Measurements from ENCODE around the gene PRKAR1B.

The PRKAR1B gene

DNA sequence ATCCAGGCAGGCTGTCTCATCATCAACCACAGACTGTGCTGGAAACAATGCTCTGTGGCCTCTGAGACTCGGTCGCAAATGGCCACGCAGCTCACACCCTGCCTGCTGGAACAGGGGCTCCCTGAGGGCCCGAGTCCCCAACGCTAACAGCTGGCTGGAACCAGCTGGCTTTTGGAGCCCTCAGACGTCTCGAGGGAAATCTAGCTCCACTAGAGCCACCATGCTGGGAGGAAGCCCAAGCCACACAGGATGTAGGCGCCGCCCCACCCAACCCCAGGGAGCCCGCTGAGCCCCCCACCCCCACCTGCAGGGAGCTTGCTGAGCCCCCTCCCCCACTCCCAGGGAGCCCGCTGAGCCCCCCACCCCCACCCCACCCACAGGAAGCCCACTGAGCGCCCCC is 186.1 kb downstream of the PRKAR1B start:
- no peak for DNase-seq

DNA sequence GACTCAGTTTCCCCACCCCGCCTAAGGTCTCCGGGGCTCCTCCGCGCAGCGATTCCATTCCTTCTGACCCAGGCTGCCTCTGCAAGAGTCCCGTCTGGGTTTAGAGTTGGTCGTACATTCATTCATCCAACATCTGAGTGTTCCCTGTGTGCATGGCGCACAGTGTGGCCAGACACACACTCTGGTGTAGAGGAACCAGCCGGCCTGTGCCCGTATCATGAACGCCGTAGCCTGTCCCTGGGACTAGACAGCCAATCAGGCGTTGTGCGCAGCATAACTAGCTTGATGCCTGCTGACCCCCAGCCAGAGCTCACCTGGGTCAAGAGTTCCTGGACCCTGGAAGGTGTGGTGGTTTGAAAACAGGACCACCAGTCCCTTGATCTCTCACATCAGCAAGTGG is 186.5 kb downstream of the PRKAR1B start:
- DNase-seq: no peak
- intact Hi-C loops (cut with DNase I): no loop called here

More for the DNA sequence above, 186.1 kb downstream of the PRKAR1B start:
- intact Hi-C loops (cut with DNase I): no loop called here

DNA sequence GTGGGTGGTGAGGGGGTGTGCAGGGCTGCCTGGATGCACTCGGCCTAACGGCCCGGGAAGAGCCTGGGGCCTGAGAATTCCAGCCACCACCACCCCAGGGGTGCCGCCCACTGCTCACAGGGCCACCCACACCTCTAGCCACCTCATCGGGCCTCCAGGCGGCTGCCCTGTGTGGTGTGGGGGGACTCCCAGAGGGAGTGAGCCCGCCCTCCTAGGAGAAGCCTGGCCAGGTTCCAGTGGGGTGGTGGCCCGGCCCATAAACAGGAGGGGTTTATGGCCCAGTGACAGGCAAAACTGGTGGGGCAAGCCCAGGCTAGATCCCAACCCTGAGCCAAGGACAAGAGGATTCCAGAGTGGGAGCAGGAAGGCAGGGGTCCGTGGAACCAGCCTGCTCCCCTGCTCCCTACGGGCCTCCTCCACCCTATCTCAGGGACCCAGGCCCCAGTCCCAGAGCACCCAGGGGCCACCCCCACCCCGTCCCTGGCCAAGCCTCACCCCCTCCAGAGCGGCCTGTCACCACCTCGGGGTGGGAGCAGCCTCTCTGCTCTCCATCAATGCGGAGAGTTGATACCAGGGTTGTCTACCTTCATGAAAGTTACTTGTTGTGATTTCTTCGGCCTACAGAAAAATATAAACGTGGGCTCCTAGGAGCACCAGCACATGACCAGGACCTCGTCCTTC is 187.2 kb downstream of the PRKAR1B start:
- intact Hi-C loops (cut with DNase I): no loop called here
- no peak for DNase-seq

DNA sequence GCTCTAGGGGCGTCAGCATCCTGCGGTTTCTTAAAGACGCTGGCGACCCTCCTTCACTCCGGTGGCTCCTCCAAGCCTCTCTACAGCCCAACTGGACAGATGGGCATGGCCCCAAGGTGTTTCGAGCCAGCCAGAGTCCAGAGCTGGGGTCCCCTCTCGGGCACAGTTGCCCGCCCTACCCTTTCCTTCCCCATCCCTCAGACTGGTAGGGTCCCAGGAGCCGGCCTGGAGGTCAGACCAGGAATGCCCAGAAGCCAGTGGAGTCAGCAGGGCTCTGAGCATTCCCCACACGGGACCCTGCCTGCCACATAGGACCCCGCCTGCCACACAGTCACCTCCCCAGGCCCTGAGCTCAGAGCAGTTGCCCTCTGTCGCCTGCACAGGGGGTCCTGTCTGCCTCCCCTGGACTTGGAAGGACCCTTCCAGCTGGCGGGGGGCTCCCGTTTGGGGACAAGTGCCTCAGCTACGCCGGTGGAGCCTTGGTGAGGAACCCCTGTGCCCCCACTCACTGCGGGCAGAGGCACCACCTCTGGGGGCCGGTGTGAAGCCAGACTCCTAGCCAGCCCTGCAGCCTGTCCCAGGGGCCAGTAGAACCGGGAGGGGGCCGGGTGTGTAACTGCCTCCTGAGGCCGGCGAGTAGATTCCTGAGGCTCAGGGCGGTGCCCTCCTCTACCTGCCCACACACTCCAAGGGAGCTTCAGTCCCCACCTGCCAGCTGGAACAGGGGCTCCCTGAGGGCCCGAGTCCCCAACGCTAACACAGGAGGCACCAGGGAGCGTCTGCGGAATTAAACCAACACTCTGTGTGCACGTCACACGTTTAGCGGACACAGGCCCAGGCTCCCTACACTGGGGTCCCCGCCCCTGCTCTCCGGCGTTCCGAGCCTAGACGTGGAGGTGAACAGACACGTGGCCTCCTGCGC is 188.1 kb downstream of the PRKAR1B start:
- DNase-seq: no peak
- intact Hi-C loops (cut with DNase I): no loop called here

DNA sequence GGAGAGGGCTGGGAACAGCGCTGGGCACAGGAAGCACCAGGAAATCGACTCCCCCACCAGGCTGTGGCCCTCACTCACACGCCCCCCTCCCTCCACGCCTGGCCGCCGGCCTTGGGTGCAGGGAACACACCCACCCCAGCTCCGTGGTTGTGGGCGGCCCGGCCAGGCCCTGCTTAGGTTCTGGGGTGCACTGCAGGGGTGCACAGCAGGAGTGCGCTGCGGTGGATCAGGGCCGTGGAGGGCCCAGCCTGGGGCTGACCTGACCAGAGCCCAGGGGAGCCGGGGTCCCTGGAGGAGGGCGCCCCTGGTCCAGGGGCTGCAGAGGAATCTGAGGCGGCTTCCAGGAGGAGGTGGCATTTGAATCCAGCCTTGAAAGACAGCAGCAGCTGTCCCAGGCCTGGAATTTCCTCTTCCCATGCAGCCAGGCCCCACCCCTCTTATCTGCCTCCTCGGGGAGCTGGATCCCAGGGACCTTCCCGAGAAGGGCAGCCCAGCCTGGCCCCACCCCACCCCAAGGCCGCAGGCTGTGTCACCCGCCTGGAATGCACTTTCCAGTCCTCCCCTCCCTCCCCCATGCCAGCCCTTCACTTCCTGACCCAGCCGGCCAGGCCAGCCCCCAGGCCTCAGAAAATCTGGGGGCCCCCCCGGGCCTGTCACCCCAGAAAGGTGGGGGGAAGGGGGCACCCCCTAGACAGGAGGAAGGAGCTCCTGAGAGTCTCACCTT is 189.0 kb downstream of the PRKAR1B start:
- intact Hi-C loops (cut with DNase I): no loop called here

DNA sequence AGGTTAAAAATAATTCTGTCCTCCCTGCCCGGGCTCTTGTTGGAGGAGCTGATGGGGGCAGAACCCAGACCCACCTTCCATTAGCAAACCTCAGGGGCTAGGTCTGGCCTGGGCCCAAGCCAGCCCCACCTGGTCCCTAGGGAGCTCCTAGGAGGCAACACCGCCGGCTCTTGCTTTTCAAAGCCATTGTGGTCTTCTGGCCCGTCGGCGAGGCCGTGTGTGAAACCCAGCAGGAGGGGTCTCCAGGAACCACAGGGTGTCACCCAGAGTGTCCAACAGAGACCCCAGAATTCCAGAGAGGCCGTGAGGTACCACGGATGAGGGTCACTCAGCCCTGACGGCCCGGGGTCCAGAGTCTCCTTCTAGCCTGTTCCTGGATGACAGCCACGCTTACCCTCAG is 190.8 kb downstream of the PRKAR1B start:
- DNase-seq: no peak

More for the DNA sequence above, 189.0 kb downstream of the PRKAR1B start:
- no peak for DNase-seq

DNA sequence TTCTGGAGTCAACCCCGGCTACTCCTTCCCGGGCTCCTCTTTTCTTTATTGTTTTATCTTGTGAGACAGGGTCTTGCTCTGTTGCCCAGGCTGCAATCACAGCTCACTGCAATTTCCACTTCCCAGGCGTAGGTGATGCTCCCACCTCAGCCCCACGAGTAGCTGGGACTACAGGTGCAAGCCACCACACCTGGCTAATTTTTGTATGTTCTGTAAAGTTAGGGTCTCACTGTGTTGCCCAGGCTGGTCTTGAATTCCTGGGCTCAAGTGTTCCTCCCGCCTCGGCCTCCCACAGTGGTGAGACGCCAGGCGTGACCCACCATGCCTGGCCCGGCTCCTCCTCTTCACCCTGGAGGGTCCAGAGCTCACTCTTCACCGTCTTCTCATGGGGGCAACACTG is 192.1 kb downstream of the PRKAR1B start:
- intact Hi-C loops (cut with DNase I): no loop called here

More for the DNA sequence above, 190.8 kb downstream of the PRKAR1B start:
- intact Hi-C loops (cut with DNase I): no loop called here

DNA sequence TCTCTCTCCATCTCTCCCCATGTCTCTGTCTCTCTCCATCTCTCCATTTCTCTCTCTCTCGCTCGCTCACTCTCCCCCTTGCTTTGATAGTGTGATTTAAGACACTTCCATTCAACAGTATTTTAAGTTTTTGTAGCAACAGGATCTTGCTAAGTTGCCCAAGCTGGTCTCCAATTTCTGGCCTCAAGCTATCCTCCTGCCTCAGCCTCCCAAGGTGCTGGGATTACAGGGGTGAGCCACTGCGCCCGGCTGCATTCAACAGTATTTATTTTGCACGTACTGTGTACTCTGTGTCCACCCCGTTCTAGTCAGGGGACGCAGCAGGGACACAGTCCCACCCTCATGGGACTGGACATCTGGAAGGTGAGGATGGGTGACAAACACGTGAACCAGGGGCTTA is 193.0 kb downstream of the PRKAR1B start:
- intact Hi-C loops (cut with DNase I): no loop called here
- DNase-seq: no peak

More for the DNA sequence above, 192.1 kb downstream of the PRKAR1B start:
- DNase-seq: no peak

DNA sequence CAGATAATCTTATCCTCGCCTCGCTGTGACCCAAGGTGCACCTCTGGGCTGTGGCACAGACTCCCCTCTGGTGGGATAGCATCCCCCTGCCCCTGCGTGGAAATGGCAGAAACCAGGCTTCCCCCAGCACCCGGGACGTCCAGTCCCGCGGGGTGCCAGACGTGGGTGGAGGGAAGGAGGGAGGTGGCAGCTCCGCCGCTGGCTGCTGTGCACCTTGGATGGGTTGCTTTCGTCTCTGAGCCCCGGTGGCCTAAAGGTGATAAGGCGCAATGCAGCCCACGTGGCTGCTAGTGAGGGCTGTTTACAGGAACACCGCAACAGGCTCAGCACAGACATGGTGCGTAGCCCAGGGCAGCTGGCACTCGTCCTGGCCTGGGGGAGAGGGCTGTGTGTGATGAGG is 193.8 kb downstream of the PRKAR1B start:
- no peak for DNase-seq
- intact Hi-C loops (cut with DNase I): no loop called here

DNA sequence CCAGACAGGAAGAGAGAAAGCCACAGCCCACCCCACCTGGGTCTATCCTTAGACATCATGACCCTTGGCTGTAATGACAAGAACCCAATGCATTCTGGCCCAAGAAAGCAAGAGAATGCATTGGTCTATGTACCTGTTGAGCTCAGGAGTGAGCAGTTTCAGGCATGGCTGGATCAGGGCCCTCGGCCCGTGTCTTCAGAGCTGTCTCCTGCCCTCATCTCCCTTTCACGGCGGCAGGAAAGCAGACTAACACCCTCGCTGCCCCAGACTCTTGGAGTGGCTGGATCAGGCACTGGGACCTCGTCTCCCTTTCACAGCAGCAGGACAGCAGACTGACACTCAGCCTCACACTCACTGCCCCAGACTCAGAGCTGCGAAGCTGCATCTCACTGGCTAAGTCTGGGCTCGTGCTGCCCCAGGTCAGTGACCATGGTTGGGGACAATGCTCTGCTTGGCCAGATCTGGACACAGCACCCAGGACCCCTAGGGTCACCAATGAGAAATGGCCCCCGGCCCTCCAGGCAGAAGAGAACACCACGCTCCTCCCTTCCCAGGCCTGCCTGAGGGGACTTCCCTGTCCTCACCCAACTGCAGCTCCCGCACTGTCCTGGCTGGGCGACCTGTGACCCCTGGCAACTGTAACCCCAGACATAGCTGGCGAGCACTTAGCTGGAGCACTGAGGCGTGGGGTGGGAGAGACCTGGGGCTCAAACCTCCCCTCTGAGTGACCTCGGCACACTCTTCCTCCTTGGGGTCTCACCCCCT is 194.5 kb downstream of the PRKAR1B start:
- DNase-seq: no peak
- intact Hi-C loops (cut with DNase I): no loop called here

DNA sequence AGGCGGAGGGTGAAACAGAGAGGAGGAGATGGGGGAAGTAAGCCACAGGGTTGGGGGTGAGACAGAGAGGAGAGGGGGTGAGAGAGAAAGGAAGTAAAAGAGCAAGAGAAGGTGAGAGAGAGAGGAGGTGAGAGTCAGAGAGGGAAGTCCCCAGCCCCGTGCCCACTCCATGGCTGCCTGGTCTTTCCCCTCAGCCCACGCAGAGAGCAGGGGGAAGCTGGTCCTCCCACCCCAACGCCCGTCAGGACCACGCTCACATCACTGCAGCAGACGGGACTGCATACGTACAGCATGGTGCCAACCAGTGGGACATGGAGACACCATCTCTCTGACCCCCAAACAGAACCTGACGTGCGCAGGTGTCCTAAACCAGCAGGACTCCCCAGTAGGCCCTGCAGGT is 195.3 kb downstream of the PRKAR1B start:
- no peak for DNase-seq
- intact Hi-C loops (cut with DNase I): no loop called here

DNA sequence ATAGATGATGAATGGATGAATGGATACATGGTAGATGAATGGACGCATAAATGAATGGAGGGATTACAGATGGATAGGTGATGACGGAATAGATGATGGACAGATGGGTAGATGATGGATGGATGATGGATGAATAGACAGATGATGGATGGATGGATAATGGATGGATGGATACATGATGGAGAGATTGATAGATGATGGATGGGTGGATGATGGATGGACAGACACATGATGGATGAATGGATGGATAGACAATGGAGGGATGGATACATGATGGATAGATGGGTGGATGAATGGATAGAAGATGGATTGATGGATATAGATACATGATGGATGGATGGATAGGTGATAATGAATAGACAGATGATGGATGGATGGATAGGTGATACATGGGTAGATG is 198.6 kb downstream of the PRKAR1B start:
- intact Hi-C loops (cut with DNase I): loop anchor here (10.0 kb wide), 1 partner anchor 106 kb away; no protein-coding TSS in a partner anchor
- no peak for DNase-seq

DNA sequence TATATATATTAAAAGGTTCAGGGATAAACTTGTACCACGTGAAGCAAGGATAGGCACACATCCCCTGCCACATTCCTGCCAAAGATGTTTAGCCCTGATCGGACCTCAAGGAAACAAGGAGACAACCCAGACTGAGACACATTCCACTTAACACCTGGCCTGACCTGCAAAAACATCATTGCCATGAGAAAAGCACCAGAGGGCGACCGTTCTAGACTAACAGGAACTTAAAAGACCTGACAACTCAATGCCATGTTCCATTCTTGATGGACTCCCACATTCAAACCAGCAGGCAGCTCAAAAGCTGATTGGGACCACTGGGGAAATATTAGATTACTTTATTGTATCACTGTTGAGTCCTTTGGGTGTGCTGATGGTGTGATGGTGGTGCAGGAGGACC is 199.4 kb downstream of the PRKAR1B start:
- DNase-seq: no peak
- intact Hi-C loops (cut with DNase I): loop anchor here (10.0 kb wide), 1 partner anchor 107 kb away; no protein-coding TSS in a partner anchor

DNA sequence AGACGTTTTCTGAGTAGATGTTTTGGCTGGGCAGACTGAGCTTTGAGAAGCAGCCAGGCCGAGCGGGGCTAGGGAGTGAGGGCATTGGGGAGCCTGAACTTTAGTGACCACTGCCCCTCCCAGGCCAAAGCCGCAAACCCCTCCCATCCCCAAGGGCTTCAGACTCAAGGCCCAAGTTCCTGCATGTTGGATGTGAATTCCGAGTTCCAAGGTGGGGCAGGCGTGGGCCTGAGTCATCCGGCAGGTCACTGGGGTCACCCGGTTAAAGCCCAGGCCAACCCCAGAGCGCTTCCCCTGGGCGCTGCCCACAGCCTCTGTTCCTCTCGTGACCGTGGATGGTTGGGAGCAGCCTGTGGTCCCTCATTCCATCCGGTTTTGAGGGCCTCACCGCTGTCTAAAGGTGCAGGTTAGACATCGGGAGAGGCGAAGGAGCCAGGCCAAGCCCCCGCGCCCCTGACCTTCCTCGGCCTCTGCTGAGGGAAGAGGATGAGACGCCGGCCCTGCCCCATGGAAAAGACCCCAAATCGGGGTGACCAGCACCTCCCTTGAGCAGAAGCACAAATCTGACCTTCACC is 200.5 kb downstream of the PRKAR1B start:
- DNase-seq: no peak
- intact Hi-C loops (cut with DNase I): loop anchor here (10.0 kb wide), 1 partner anchor 108 kb away; no protein-coding TSS in a partner anchor

DNA sequence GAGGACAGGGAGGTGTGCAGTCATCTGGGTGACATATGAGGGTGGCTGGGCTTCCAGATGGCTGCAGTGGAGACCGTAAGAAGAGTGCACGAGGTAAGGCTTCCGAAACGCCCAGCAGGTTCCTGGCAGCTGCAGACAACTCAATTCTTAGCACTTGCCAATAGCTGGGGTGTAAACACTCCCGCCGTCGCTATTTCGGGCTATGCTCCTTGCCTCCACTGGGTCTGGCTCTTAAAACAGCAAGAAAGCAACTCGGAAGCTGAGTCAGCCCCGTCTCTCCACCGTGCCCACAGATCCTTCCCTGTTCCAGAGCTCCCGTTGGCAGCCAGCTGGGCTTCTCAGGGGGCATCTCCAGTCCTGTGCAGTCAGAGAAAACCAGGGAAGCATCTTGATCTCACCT is 201.3 kb downstream of the PRKAR1B start:
- intact Hi-C loops (cut with DNase I): loop anchor here (10.0 kb wide), 1 partner anchor 109 kb away; no protein-coding TSS in a partner anchor
- DNase-seq: peak in 5 of 10 donors; percentile 31 to 94 (median 73)

DNA sequence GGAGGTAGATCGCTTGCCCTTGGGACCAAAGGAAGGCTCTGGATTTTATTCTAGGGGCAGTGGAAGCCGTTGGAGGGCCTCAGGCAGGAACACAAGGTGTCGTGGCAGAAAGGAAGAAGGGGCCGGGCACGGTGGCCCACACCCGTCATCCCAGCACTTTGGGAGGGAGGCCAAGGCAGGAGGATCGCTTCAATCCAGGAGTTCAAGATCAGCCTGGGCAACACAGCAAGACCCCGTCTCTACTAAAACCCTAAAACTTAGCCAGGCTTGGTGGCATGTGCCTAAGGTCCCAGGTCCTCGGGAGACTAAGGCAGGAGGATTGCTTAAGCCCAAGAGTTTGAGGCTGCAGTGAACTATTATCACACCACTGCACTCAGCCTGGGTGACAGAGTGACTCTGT is 202.3 kb downstream of the PRKAR1B start:
- DNase-seq: no peak
- intact Hi-C loops (cut with DNase I): loop anchor here (5.0 to 10.0 kb wide), 2 partner anchors 110 to 253 kb away; no protein-coding TSS in a partner anchor

DNA sequence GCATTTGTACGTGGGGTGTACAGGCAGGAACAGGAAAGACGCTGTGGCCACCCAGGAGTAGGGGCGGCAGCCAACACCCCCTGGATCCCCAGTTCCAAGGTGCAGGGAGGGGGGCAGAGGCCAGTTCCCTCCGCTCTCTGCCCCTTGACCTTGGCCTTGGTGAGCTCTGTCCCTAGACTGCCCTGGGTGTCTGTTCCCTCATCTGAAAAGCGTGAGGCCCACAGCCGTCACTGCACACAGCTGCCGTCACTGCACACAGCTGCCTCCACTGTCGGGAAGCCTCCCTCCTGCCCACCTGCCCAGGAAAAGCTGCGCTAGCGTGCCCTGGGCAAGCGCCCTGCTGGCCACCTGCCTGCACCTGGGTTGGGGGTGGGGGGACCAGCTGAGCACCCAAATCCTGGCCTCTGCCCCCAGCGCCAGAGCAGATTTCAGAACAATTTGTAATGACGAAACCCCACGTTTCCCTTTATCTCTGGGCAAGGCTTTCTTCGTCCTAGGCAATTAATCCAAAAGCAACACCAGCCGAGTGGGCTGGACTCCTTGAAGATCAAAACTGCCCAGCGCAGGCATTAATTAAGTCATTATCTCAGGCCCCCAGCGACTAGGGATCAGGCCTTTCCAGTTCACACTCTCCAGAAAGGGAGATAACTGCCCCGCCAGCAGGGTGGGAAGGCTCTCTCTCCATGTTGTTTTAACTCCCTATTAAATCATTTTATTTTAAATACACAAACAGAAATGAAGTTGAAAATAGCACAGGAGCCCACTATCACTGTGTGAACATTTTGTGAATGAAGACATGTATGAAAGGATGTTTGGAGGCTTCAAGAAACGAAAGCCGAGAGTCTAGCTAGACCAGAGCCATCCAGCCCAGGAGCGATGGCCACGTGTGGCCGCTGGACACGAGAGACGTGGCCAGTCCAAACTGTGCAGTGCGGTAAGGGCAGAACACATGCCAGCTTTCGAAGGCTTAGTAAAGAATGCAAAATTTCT is 203.4 kb downstream of the PRKAR1B start:
- DNase-seq: no peak
- intact Hi-C loops (cut with DNase I): loop anchor here (5.0 to 10.0 kb wide), 2 partner anchors 111 to 254 kb away; no protein-coding TSS in a partner anchor

DNA sequence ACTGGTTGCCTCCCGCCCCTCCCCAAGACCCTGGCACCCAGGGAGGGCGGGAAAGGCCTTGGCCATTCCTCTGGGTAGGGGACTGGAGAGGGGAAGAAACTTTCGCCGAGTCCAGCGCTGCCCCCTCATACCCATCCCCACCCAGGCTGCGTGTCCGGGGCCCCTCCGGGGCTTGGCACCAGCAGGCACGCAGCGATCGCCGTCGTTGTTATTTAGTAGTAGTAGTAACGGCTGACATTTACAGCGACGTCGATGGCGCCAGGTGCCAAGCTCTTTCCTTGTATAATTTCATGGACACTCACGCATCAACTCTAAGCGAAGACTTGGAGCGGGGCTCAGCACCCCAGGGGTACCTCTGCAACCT is 204.1 kb downstream of the PRKAR1B start:
- intact Hi-C loops (cut with DNase I): loop anchor here (5.0 to 10.0 kb wide), 2 partner anchors 112 to 254 kb away; no protein-coding TSS in a partner anchor
- no peak for DNase-seq
